Thoracic aorta (tissue), 2 donors: Measurements from ENCODE around the gene RIPK1. TPM values are rescaled to one million over a fixed set of nuclear protein-coding genes. Genes with fewer than 3 reads are reported as not detected.
A peak's percentile ranks its signal among the peaks of the same experiment; 100 is the strongest.
"Not testable (repeated sequence)": the region's sequence is repeated elsewhere in the genome, so short reads cannot be mapped to it uniquely, and the experiment has no call there.

ENCODE experiments used
- ATAC-seq: fragments of 150-250 bp; one replicate; pipeline ENCODE4 v1.8.0; 2017; ENCODE audit warnings: low read depth; ENCODE audit not compliant: insufficient number of reproducible peaks, low FRiP score
- DNase-seq: peaks from one replicate; pipeline ENCODE4 v3.0.0-alpha.2; 2020; ENCODE audit warnings: low spot score
- H3K27ac ChIP-seq, 2 donors: fragments of 200-600 bp; sonication (generic); 1 replicate in 1 of 2; 2 replicates in 1 of 2; pipeline ENCODE4 v1.5.1; 2016; ENCODE audit warnings: mild to moderate bottlenecking in 2 of 2, moderate library complexity in 2 of 2
- H3K27me3 ChIP-seq: fragments of 200-600 bp; sonication (generic); replicated peaks from 2 replicates; pipeline ENCODE4 v1.6.0; 2016; ENCODE audit warnings: mild to moderate bottlenecking; ENCODE audit not compliant: insufficient read depth
- H3K36me3 ChIP-seq: fragments of 200-600 bp; sonication (generic); one replicate; pipeline ENCODE4 v1.5.1; 2016
- H3K4me1 ChIP-seq, 2 donors: fragments of 200-600 bp; sonication (generic); 1 replicate in 1 of 2; 2 replicates in 1 of 2; pipeline versions ENCODE4 v1.5.1 to v1.6.0; 2016; ENCODE audit warnings: low read depth in 2 of 2, mild to moderate bottlenecking in 1 of 2; ENCODE audit not compliant: control insufficient read depth in 1 of 2
- H3K4me3 ChIP-seq: fragments of 200-600 bp; sonication (generic); 2 replicates; pipeline ENCODE4 v1.5.1; 2016; ENCODE audit warnings: mild to moderate bottlenecking
- H3K9me3 ChIP-seq: fragments of 200-600 bp; sonication (generic); 2 replicates; pipeline ENCODE4 v1.5.1; 2016
- CTCF ChIP-seq: fragments of 200-600 bp; sonication (generic); IDR thresholded peaks from one replicate; pipeline ENCODE4 v1.5.1; 2019; ENCODE audit warnings: antibody characterized with exemption
- total RNA-seq, 2 donors: library from RNA; depleted of rRNA; stranded (reverse); fragments of >200 nt; gene quantifications; one replicate each; pipeline versions ENCODE4 v1.1.0 to v1.2.3, GENCODE V29; 2016

The RIPK1 gene
- total RNA-seq, 2 donors from 2014 or later = 17.2 to 44.5 TPM

GRCh38 chr6:3061501-3061941, 6.8 kb upstream of the RIPK1 start:
- no peak for ATAC-seq
- no peak overlapping the region for H3K27ac ChIP-seq
- H3K27me3 ChIP-seq = no peaks in the 10 kb centered on the region
- H3K4me1 ChIP-seq = peaks cover 0 to 19% of the 10 kb centered on the region in 2 donors
- H3K4me3 ChIP-seq = no peak overlapping the region
- no peaks in the 10 kb centered on the region for H3K36me3 ChIP-seq
- DNase-seq = no peak
- TF ChIP-seq CTCF = no peak
- H3K9me3 ChIP-seq = no peaks in the 10 kb centered on the region

GRCh38 chr6:3063340-3063732, 5.0 kb upstream of the RIPK1 start:
- H3K27me3 ChIP-seq, DNase-seq, H3K9me3 ChIP-seq, ATAC-seq, H3K36me3 ChIP-seq: not testable (repeated sequence)
- peak overlapping the region in 1 of 2 donors; percentile 94 for H3K27ac ChIP-seq
- peaks cover 6 to 28% of the 10 kb centered on the region in 2 donors for H3K4me1 ChIP-seq
- peak overlapping the region; percentile 94 for H3K4me3 ChIP-seq

- TF ChIP-seq CTCF = no peak
- DNase-seq = peak; percentile 86
- Histone ChIP-seq H3K36me3 (no peaks in the 10 kb centered on the region), H3K4me3 (peak overlapping the region; percentile 94), H3K27me3 (no peaks in the 10 kb centered on the region), H3K4me1 (peaks cover 6 to 28% of the 10 kb centered on the region in 2 donors), H3K27ac (peak overlapping the region; percentile 89 to 94), H3K9me3 (no peaks in the 10 kb centered on the region)
- ATAC-seq = peak; percentile 83
Observed at GRCh38 chr6:3063733-3064700, 4.3 kb upstream of the RIPK1 start.

- no peak for DNase-seq
- Histone ChIP-seq H3K27ac (no peak overlapping the region), H3K4me3 (no peak overlapping the region), H3K4me1 (peaks cover 31 to 53% of the 10 kb centered on the region in 2 donors), H3K9me3 (no peaks in the 10 kb centered on the region), H3K27me3 (no peaks in the 10 kb centered on the region), H3K36me3 (peaks cover 9% of the 10 kb centered on the region)
- ATAC-seq = no peak
- TF ChIP-seq CTCF = no peak
Observed at GRCh38 chr6:3071568-3071967, 3.3 kb downstream of the RIPK1 start.

- no peak for DNase-seq
- TF ChIP-seq CTCF = no peak
- Histone ChIP-seq H3K9me3 (no peaks in the 10 kb centered on the region), H3K36me3 (peaks cover 19% of the 10 kb centered on the region), H3K4me3 (no peak overlapping the region), H3K27me3 (no peaks in the 10 kb centered on the region), H3K27ac (no peak overlapping the region), H3K4me1 (peaks cover 26 to 44% of the 10 kb centered on the region in 2 donors)
- ATAC-seq = no peak
Observed at GRCh38 chr6:3072798-3073197, 4.5 kb downstream of the RIPK1 start.
